ENCODE data around the gene MED25.

Gene MED25

GRCh38 chr19:49875857-49876421, 57.9 kb downstream of the MED25 start:
- DNase-seq = no peak

- DNase-seq = peak; percentile 96
Observed at GRCh38 chr19:49876422-49877019, 58.4 kb downstream of the MED25 start.

GRCh38 chr19:49877020-49877878, 59.2 kb downstream of the MED25 start, which contains the start of the genes AKT1S1 and TBC1D17:
Gene AKT1S1, minus strand, starts transcription at chr19:49877355. Its CDS starts 4,060 bp downstream, at chr19:49873295.
Gene TBC1D17, plus strand, starts transcription at chr19:49877702. Its CDS starts 22 bp downstream, at chr19:49877724.
- DNase-seq = peak; percentile 98

GRCh38 chr19:49877879-49878743, 60.0 kb downstream of the MED25 start:
- DNase-seq = peak; percentile 90

GRCh38 chr19:49878744-49879070, 60.6 kb downstream of the MED25 start:
- no peak for DNase-seq

- no peak for DNase-seq
Observed at GRCh38 chr19:49879243-49879963, 61.3 kb downstream of the MED25 start.

GRCh38 chr19:49880162-49880869, 62.2 kb downstream of the MED25 start:
- no peak for DNase-seq

- DNase-seq = no peak
Observed at GRCh38 chr19:49881186-49881585, 63.1 kb downstream of the MED25 start.

GRCh38 chr19:49881672-49882394, 63.7 kb downstream of the MED25 start:
- no peak for DNase-seq

- DNase-seq = no peak
Observed at GRCh38 chr19:49882643-49883042, 64.6 kb downstream of the MED25 start.

GRCh38 chr19:49883094-49883493, 65.0 kb downstream of the MED25 start:
- no peak for DNase-seq

- DNase-seq = no peak
Observed at GRCh38 chr19:49884109-49884508, 66.0 kb downstream of the MED25 start.

- DNase-seq = no peak
Observed at GRCh38 chr19:49884760-49885159, 66.7 kb downstream of the MED25 start.

Data from NCI-H2107 (cell line).